HG02759 (cell line): Measurements from ENCODE around the gene QSOX2.
"Not testable (repeated sequence)": the region's sequence is repeated elsewhere in the genome, so short reads cannot be mapped to it uniquely, and the experiment has no call there.

ENCODE experiments used
- ATAC-seq: cut with Tn5 transposase; IDR thresholded peaks from one replicate; pipeline ENCODE4 v1.9.1; 2021; ENCODE audit warnings: mild to moderate bottlenecking, moderate library complexity; ENCODE audit not compliant: unreplicated experiment

The QSOX2 gene

DNA sequence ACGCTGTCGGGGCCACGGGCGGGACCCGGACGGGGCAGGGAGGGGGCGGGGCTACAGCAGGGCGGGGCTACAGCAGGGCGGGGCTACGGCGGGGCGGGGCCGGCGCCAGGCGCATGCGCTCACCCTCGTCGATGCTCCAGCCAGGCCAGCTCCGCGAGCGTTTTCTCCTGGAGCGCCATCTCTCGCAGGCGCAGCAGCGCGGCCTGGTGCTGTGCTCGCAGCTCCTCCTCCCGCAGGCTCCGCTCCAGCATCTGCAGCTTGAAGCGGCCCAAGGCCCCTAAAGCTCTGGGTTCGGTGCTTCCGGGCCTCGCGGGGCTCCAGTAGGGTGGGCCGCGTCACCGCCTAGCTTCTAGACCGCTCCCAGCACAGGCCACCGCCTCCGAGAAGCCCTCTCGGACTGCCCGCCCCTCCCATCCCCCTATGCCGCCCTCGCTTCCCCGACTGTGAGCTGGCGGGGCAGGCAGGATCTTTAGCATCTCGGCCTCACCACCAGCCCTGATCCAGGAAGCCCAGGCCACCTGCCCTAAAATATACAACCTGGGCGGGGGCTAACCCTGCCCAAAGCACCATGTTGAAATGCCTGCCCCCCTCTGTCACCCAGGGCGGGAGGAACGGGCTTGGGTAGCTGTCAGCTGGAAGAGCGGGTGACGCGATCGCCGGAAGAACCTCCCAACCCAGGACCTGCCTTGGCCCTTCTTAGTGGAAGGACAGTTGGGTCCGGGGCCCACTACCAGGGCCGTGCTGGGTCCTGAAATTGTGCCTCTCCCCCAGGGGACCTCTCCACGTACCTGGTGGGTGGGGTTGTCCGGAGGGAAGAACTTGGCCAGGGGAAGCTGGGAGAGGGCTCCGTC lies 21.9 kb upstream of the QSOX2 start:
- peak; percentile 80 for ATAC-seq

DNA sequence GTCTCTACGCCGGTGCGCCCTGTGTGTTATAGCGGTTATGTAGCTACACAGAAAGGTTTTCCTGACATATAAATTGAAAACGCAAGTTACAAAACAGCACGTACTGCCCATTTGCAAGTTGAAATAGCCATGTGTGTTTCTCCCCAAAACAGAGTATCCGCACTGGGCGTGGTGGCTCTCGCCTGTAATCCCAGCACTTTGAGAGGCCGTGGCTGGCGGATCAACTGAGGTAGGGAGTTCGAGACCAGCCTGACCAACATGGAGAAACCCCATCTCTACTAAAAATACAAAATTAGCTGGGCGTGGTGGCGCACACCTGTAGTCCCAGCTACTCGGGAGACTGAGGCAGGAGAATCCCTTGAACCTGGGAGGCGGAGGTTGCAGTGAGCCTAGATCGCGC lies 21.0 kb upstream of the QSOX2 start:
- not testable (repeated sequence) for ATAC-seq

DNA sequence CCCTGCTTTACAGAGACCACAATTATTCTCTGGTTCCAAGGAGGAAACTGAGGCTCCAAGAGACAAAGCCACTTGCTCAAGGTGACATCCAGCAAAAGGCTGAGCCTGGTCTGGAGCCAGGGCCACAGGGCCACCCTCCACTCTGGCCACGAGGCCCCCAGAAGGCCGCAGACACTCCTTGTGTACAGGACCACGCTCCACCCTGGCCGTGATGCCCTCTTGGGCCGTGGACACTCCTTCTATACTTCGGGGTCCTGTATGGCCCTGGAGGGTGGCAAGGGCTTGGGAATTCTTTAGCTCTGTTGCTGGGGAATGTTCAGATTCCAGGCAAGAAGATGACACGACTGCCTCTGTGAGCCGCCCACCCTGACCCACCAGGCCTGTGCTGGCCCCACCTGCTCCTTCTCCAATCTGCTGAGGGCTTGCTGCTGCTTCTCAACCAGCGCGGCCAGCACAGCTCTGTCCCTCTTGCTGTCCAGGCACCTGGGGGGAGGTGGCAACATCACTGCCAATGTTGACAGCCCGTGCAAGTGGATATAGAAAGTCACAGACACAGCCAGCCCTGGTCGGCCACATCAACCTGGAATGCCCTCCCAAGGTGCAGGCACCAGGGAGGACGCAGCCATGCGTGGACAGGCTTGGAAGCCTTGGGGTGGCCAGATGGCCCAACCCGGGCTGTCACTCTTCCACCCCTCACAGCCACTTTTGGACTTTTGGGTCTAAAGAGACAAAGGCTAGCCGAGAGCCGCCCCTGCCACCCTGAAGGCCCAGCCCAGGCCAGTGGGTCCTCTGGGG lies 20.1 kb upstream of the QSOX2 start:
- ATAC-seq, result no peak

DNA sequence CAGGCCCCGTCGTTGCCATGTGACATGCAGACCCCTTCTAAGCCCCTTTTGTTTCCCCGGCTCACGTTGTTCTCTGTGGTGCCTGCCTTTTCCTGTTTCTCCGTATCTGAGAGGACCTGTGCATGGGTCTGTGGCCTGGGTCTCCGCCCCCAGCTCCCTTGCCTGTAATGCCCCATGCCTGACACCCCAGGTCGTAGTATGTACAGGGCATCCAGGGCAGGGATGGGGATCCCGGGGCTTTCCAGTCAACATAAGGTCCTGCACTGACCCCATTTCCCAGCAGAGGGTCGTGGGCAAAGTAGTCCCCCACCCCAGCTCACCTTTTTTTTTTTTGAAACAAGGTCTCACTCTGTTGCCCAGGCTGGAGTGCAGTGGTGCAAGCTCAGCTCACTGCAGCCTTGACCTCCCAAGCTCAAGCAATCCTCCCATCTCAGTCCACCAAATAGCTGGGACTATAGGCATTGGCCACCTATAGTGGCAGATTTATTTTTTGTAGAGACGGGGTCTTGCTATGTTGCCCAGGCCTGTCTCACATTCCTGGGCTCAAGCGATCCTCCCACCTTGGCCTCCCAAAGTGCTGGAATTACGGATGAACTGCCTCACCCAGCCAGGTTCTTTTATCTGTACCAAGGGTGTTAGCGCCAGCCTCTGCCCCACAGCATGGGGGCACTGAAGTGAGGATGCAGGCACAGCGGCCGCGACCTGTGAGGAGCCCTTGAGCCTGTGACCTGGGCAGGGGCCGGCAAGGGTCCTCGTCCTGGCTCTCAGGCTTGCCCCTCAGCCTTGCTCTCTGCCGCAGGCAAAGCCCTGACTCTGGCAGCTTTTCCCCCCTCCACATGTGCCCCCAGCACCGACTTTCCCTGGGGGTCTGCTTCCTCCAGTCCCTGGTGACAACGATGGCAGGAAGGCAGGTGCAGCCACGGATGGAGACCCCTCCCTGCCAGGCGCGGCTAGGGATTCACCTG lies 19.1 kb upstream of the QSOX2 start:
- no peak for ATAC-seq

DNA sequence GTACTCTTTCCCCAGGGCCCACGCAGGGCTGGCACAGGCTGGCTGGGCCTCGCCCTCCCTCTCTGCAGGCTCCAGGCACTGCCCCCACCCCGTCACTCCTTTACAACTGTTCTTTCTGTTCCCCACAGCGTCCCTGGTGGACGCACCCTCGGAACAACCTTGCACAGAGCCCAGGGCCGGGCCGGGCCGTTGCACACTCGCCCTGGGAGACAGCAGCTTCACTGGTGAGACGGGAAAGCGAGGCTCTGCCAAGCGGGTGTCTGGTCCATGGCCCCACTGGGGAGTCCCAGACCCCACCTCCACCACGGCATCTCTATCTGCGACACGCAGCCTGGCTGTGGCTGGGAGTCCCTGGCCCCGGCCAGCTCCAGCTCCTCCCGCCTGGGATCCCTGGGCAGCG lies 18.4 kb upstream of the QSOX2 start:
- ATAC-seq, result no peak

DNA sequence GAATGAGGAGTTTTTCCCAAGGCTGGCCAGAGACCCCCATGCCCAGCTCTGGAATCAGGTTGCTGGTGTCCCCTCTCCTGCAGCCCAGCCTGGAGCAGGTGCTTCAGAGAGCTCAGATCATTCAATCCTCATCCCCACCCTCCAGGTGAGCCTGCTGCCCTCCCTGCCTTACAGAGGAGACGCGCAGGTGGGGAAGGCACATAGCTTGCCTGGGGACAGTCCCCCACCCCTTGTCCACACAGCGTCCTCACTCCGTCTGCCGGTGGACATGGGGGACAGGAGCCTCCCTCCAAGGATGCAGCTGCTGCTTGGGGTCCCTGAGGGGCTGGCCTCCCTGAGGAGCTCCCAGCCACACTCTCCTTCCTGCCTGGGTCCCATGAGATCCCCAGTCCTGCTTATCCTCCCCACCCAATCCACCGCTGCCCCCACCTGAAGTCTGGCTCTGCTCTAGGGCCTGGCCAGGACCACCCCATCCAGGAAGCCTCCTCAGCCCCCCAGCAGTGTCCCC lies 17.1 kb upstream of the QSOX2 start:
- ATAC-seq, result no peak

DNA sequence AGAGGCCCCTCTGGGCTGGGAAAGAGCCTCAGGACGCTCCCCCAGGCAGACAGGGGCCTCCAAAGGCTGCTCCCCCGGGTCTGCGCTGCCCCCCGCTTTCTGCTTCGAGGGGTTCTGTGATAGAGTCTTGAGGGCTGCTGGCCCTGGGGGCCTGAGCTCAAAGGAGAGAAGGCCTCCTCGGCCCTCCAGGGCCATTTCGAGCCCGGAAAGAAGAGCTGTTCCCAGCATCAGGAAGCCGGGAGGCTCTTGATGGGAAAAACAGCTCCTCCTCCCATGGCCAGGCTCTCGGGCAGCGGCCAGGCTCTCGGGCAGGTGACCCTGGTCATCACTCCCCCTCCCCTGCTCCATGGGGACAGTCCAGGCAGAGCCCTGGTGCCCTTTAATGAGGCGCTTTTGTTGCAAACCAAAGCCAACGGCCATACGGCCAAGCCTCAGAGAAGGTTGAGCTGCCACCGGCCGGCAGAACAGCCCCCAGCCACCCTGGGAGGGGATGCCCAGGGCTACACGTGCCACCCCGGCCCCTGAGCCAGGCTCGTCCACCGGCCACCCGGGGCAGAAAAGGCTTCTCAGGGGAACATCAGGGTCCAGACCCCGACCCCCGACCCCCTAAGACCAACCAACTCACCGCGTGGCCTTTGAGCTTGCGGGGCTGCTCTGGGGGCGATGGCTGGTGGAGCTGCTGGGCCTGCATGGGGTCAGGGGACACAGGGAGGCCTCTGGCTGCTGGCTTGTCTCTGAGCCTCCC lies 16.2 kb upstream of the QSOX2 start:
- no peak for ATAC-seq

DNA sequence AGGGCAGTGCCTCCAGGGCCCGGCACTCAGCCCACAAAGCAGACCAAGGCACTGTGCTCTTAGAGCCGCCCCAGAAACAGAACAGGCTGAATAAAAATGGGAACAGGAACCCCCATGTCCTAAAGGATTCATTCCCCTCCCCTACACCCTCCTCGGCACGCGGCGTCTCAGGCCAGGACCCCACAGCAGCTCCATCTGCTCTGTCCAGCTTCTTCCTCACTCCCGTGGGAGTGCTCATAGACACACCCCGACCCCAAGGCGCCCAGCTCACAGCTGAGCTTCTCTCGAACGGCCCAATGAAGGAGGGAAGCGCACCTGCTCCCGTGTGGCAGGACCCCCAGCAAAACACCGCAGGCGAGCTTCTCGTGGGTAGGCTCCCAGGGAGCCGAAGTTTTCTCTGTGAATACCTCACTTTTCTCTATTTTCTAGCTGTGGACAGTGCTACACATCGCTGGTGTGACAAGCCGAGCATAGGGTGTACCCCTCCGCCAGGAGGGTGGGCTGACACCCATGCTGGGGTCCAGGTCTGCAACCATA lies 15.4 kb upstream of the QSOX2 start:
- no peak for ATAC-seq

DNA sequence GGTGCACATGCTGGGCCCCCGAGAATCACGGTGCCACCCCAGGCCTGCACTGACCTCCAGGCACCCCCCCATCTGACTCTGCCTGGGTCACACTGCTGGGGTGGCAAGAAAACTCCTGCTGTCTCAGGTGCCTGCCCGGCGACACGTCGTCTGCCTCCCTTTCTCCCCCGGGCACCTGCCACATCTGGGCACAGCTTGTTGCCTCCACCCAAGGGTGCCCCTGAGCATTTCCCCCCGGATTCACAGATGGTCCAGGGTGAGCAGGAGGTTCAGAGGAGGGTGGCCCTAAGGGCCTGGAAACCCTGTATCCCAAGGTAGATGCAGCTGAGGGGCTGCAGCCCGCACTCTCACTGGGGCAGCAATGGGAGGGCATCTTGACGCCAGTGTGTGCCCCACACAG lies 14.9 kb upstream of the QSOX2 start:
- no peak for ATAC-seq

DNA sequence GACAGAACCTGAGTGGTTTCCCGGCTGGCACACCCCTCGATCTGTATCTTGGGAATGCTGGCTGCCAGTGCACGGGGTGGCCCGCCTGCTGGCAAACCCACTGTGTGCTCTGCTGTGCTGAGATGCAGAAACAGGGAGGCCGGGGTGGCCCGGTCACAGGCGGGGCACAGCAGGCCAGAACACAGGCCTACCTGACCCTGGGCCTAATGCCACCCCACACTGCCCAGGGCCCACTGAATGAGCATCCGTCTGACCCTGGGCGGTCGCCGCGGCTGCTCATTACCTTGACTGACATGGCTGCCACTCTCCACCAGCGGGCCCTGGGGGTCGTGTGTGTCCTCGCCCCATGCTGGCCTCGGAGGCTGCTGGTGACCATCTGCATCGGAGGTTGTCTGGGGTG lies 14.2 kb upstream of the QSOX2 start:
- ATAC-seq, result no peak

DNA sequence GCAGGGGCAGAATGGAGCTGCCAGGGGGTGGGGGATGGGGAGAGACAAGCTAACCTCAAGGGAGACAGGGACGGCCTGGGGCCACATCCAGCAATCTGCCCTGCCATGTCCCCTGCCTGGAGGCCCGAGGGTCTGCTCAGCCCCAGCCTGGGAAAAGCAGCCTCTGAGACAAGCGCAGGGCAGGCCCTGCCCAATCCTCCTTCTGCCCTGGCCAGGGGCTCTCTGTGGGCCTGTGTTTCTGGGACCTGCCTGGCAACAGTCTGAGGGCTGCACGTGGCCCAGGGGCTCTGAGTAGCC lies 13.9 kb upstream of the QSOX2 start:
- ATAC-seq, result no peak

DNA sequence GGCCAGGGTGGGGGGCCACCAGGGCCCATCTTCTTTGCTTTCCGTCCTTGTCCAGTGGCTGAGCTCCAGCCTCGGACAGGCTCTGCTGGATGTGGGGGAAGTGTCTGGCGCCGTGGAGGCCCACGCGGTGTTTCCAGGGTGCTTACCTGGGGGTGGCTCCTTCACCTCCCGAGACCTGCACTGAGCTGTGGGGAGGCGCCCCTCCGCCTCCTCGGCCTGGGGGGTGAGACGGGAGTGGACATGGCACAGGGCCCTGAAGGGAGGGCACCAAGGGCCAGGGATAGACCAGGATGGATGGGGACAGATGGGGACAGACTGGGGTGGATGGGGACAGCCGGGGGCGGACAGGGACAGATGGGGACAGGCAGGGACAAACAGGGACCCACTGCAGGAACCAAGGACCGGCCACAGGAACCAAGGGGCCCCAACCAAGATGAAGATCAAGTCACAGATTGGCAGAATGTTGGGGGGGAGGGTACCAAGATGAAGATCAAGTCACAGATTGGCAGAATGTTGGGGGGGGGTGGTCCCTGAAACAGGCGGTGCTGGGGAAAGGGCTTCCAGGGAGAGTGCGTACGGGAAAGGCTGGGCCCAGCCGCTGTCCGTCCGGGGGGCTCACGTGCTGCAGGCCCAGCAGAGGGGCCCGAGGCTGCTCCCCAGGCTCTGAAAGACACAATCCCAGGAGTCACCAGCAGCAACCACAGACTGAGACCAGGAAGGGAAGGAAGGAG lies 13.3 kb upstream of the QSOX2 start:
- ATAC-seq, result no peak

DNA sequence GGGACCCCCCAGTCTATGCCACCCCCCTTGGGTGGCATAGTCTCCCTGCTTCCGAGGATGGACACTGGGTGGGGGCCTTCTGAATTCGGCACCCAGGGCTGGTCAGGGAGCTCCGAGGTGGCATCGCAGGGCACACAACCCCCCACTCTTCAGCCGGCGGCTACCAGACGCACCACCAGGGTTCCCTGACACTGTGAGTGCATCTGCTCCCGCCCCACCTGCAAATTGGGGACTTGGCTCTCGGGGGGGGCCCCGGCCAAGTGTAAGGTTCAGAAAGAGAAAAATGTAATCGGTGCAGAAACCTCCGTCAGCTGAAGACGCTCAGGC lies 12.7 kb upstream of the QSOX2 start:
- ATAC-seq, result no peak

DNA sequence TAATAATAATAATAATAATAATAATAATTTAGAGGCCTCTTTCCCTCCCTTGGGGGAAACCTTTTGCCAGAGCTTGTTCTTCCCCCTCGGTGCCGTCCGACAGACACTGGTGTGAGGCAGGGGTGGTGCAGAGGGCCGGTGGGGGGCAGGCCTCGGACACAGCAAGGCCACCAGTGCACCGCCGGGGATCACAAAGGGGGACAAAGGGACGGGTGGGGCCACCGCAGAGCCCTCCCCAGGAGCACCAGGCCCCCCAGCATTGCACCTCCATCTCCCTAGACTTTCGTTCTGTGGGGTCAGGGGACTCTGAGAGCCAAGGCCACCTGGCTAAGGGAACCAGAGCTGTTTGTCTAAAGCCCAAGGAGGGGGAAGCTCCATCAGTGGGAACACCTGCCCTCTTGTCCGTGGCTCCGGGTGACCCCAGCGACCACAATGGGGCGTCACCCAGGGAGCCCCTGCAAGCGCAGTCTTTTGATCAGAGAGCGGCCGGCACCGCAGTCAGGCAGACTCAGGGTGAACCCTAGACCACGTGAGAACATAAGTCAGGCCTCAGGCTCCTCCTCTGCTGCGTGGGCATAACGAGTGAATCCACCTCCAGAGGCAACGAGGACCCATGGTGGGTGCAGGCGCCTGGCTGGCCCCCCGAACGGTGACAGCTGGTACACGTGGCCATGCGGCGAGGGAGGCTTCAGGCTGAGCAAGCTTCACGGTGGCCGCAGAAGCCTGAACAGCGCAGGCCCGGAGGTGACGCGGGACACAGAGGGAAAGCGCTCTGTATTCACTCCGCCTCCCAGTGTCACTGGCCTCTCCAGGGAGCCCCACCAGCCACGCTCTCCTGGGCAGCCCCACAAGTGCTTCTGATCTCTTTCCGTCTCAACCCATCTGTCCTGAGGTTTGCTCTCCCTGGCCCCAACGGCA lies 12.0 kb upstream of the QSOX2 start:
- no peak for ATAC-seq

DNA sequence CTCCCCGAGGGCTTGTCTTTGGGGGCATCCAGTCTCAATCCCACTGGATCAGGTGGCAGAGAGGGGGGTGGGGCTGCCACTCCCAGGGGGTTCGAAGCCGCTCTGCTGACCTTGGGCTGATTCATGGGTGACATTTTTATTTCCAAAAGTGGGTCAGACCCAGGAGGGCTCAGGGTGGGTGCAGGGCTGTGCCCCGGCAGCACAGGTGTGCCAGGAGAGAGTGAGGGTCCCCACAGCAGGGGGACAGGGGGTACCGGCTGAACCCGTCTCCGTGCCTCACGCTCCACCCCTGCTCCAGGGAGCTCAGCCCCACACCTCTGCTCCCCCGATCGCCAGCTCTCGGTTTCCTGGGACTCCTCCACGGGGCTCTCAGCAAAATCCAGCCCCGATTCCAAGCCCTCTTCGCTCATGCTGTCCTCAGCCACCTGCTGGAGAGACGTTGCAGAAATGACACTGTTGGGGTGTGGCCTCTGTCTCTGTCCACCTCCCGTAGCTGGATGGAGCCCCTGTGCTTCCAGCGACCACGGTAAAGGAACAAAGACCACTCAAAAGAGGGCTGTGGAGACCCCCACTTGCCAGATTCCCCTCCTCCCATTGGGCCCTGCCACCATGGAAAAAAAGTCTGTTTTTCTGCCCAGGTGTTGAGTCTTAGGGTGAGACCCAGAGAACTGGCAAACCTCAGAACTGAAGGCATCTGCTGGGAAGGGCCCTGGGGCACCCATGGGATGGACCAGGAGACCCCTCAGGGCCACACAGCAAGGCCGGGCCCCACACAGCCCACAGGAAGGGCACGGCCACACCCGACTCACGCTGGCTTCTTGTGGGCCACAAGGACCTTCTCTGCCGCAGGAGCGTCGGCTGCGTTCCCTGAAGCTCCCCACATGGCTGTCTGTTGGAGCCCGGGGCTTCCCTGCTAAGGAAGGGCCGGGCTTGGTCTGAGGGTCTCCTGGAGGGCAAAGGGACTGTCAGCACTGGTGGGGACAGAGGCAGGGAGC lies 10.6 kb upstream of the QSOX2 start:
- ATAC-seq, result no peak

DNA sequence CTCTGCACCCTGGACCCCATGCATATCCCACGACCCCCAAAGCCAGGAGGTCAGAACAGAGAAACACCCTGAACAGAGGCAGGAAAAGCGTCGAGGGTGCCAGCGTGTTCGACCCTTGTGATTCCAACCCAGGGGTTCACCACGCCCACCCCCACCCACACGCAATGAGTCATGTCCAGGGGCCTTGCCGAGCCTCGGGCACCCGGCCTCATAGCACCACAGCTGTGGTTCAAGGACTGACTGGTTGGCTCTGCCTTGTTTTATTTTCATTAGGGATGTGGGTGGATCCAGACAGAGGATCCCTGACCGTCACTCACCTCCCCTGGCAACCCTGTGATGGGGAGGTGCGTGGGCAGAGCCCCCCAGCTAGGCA lies 9.5 kb upstream of the QSOX2 start:
- no peak for ATAC-seq

DNA sequence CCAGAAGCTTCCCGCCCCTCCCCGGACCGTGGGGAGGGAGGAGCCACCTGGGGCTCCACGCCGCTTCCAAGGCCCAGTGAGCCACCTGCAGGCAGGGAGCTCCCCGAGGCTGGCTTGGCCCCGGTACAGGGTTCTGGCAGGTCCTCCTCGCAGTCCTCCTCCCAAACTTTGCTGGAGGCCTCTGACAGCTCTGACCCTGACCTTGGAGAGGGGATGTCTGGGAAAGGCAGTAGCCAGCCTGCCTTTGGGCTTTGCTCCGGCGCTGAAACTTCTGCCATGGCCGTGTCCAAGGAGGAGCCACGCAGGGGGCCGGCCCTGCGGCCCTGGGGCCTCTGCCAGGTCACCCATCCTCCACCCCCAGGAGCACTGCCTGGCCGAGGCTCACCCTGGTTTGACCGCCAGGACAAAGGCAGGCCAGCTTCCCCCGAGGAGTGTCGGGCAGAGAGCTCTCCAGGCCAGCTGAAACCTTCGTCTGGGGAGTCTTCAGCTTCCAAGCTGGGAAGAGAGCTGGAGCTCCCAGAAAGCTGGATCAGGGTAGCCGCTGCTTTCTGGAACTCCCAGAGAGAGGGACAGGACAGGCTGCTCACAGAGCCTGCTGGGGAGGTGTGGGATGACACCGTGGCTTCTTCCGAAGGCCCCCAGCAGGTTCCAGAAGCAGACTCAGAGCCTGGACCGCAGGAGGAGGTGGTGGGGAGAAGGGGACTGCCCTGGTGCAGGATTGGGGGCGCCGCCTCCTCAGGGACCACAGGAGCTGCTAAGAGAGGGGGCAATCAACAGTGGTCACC lies 9.0 kb upstream of the QSOX2 start:
- ATAC-seq, result no peak
